NCI-H510A (cell line): ENCODE results near the gene GTF2H2.
"Not testable (repeated sequence)": the region's sequence is repeated elsewhere in the genome, so short reads cannot be mapped to it uniquely, and the experiment has no call there.

ENCODE experiments used
- DNase-seq: peaks from one replicate; lab custom pipeline; 2025; lab: John Stamatoyannopoulos, UW

The GTF2H2 gene

GRCh38 chr5:71013575-71013974 is 53.9 kb downstream of the GTF2H2 start:
- no peak for DNase-seq

GRCh38 chr5:71011194-71011792 is 56.2 kb downstream of the GTF2H2 start:
- no peak for DNase-seq

GRCh38 chr5:71006983-71007382 is 60.5 kb downstream of the GTF2H2 start:
- not testable (repeated sequence) for DNase-seq
